ENCODE data around the gene ST6GALNAC3. TPM values are rescaled to one million over a fixed set of nuclear protein-coding genes. Genes with fewer than 3 reads are reported as not detected.

Gene ST6GALNAC3
- polyA plus RNA-seq, 4 donors = 72.5 to 103 (median 85.1) TPM

GRCh38 chr1:76185207-76185606 lies 110.7 kb downstream of the ST6GALNAC3 start:
- no peak for DNase-seq (ENCODE audit: low read depth in 4 of 4, low spot score in 2 of 4)

GRCh38 chr1:76186554-76187170 lies 112.1 kb downstream of the ST6GALNAC3 start:
- no peak for DNase-seq (ENCODE audit: low read depth in 4 of 4, low spot score in 2 of 4)

- DNase-seq (ENCODE audit: low read depth in 4 of 4, low spot score in 2 of 4) = no peak
These were observed 112.9 kb downstream of the ST6GALNAC3 start for GRCh38 chr1:76187436-76187835.

- DNase-seq (ENCODE audit: low read depth in 4 of 4, low spot score in 2 of 4) = no peak
These were observed 114.8 kb downstream of the ST6GALNAC3 start for GRCh38 chr1:76189310-76189709.

- DNase-seq (ENCODE audit: low read depth in 4 of 4, low spot score in 2 of 4) = no peak
These were observed 116.3 kb downstream of the ST6GALNAC3 start for GRCh38 chr1:76190749-76191424.

GRCh38 chr1:76191561-76191960 lies 117.0 kb downstream of the ST6GALNAC3 start:
- no peak for DNase-seq (ENCODE audit: low read depth in 4 of 4, low spot score in 2 of 4)

GRCh38 chr1:76198452-76198851 lies 123.9 kb downstream of the ST6GALNAC3 start:
- no peak for DNase-seq (ENCODE audit: low read depth in 4 of 4, low spot score in 2 of 4)

GRCh38 chr1:76202670-76203069 lies 128.1 kb downstream of the ST6GALNAC3 start:
- DNase-seq (ENCODE audit: low read depth in 4 of 4, low spot score in 2 of 4) = no peak

- DNase-seq (ENCODE audit: low read depth in 4 of 4, low spot score in 2 of 4) = peak in 1 of 4 donors; percentile 36
These were observed 128.6 kb downstream of the ST6GALNAC3 start for GRCh38 chr1:76203127-76203526.

- DNase-seq (ENCODE audit: low read depth in 4 of 4, low spot score in 2 of 4) = no peak
These were observed 134.7 kb downstream of the ST6GALNAC3 start for GRCh38 chr1:76209238-76209637.

- no peak for DNase-seq (ENCODE audit: low read depth in 4 of 4, low spot score in 2 of 4)
These were observed 135.1 kb downstream of the ST6GALNAC3 start for GRCh38 chr1:76209648-76210047.

GRCh38 chr1:76210160-76210559 lies 135.6 kb downstream of the ST6GALNAC3 start:
- DNase-seq (ENCODE audit: low read depth in 4 of 4, low spot score in 2 of 4) = no peak

GRCh38 chr1:76218888-76219287 lies 144.3 kb downstream of the ST6GALNAC3 start:
- no peak for DNase-seq (ENCODE audit: low read depth in 4 of 4, low spot score in 2 of 4)

GRCh38 chr1:76219366-76219818 lies 144.8 kb downstream of the ST6GALNAC3 start:
- DNase-seq (ENCODE audit: low read depth in 4 of 4, low spot score in 2 of 4) = no peak

- no peak for DNase-seq (ENCODE audit: low read depth in 4 of 4, low spot score in 2 of 4)
These were observed 150.2 kb downstream of the ST6GALNAC3 start for GRCh38 chr1:76224752-76225151.

GRCh38 chr1:76225526-76225925 lies 151.0 kb downstream of the ST6GALNAC3 start:
- DNase-seq (ENCODE audit: low read depth in 4 of 4, low spot score in 2 of 4) = no peak

GRCh38 chr1:76227621-76228020 lies 153.1 kb downstream of the ST6GALNAC3 start:
- no peak for DNase-seq (ENCODE audit: low read depth in 4 of 4, low spot score in 2 of 4)

GRCh38 chr1:76229279-76230005 lies 154.9 kb downstream of the ST6GALNAC3 start:
- no peak for DNase-seq (ENCODE audit: low read depth in 4 of 4, low spot score in 2 of 4)

- no peak for DNase-seq (ENCODE audit: low read depth in 4 of 4, low spot score in 2 of 4)
These were observed 156.3 kb downstream of the ST6GALNAC3 start for GRCh38 chr1:76230842-76231281.

- no peak for DNase-seq (ENCODE audit: low read depth in 4 of 4, low spot score in 2 of 4)
These were observed 156.8 kb downstream of the ST6GALNAC3 start for GRCh38 chr1:76231320-76231719.

GRCh38 chr1:76232666-76233065 lies 158.1 kb downstream of the ST6GALNAC3 start:
- DNase-seq (ENCODE audit: low read depth in 4 of 4, low spot score in 2 of 4) = no peak

GRCh38 chr1:76234061-76234460 lies 159.5 kb downstream of the ST6GALNAC3 start:
- DNase-seq (ENCODE audit: low read depth in 4 of 4, low spot score in 2 of 4) = no peak

Measured in left renal cortex interstitium (tissue), 4 donors.